Tibial nerve (tissue), 4 donors: ENCODE data around the gene MON1A. TPM values are rescaled to one million over a fixed set of nuclear protein-coding genes. Genes with fewer than 3 reads are reported as not detected.

ENCODE experiments used
- DNase-seq, 2 donors: peaks; one replicate each; pipeline ENCODE4 v3.0.0-alpha.2; 2019; ENCODE audit warnings: low spot score in 2 of 2
- H3K27ac ChIP-seq, 4 donors: fragments of 200-600 bp; sonication (generic) in 3 of 4; one replicate each; pipeline ENCODE4 v1.5.1; 2017 to 2019; ENCODE audit warnings: mild to moderate bottlenecking in 1 of 4
- H3K27me3 ChIP-seq, 2 donors: fragments of 200-600 bp; sonication (generic) in 1 of 2; one replicate each; pipeline versions ENCODE4 v1.5.1 to v1.6.0; 2017 to 2019
- H3K36me3 ChIP-seq, 3 donors: fragments of 200-600 bp; sonication (generic); one replicate each; pipeline ENCODE4 v1.5.1; 2018 to 2019
- H3K4me1 ChIP-seq, 4 donors: fragments of 200-600 bp; sonication (generic) in 3 of 4; one replicate each; pipeline ENCODE4 v1.5.1; 2017 to 2019
- H3K4me3 ChIP-seq, 4 donors: fragments of 200-600 bp; sonication (generic) in 3 of 4; one replicate each; pipeline ENCODE4 v1.5.1; 2017 to 2019; ENCODE audit warnings: mild to moderate bottlenecking in 1 of 4, moderate library complexity in 1 of 4
- H3K9me3 ChIP-seq, 4 donors: fragments of 200-600 bp; sonication (generic) in 3 of 4; one replicate each; pipeline ENCODE4 v1.5.1; 2017 to 2019
- EP300 ChIP-seq, 2 donors: sonication (generic); formaldehyde crosslinking; IDR thresholded peaks; one replicate each; pipeline ENCODE4 v1.6.1; 2017; ENCODE audit warnings: antibody characterized with exemption in 2 of 2, mild to moderate bottlenecking in 1 of 2
- POLR2A ChIP-seq, 2 donors: fragments of 450-650 bp; IDR thresholded peaks; one replicate each; pipeline ENCODE4 v1.6.1; 2017; ENCODE audit warnings: antibody characterized with exemption in 2 of 2, mild to moderate bottlenecking in 2 of 2, moderate library complexity in 2 of 2
- WGBS, 2 donors: methylation state at CpG; one replicate each; pipeline ENCODE4 v1.1.5; 2018; 5-methylcytosine and 5-hydroxymethylcytosine counted together
- total RNA-seq, 4 donors: library from RNA; depleted of rRNA; stranded (reverse); fragments of >200 nt; gene quantifications; one replicate each; pipeline ENCODE4 v1.1.0, GENCODE V29; 2016
- TF ChIP-seq, protein P1 (sequence below), 5 experiments: fragments of 200-600 bp in 3 of 5; fragments of 450-650 bp in 2 of 5; sonication (generic) in 3 of 5; IDR thresholded peaks; one replicate each; pipeline ENCODE4 v1.5.1; 2016 to 2019; ENCODE audit warnings: antibody characterized with exemption in 5 of 5, mild to moderate bottlenecking in 3 of 5, moderate library complexity in 2 of 5

Gene MON1A
- total RNA-seq, 4 donors from 2014 or later: 6.9 to 18.8 (median 15.8) TPM

DNA sequence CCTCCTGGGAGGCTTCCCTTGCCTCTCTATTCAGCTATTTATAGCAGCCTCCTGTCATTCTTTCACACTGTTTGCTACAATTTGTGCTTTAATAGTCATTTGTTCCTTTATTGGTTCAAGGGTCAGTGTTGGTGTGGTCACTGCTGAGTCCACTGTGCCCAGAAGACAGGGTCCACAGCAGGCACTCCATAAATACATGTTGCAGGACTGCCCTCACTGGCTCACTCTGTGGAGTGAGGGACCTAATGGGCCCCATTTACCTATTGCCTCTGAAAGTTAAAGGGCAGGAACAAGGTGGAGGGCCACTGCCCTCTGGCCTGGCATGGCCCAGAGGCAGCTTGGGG, 42.7 kb downstream of the MON1A start:
- TF ChIP-seq, protein P1, sequence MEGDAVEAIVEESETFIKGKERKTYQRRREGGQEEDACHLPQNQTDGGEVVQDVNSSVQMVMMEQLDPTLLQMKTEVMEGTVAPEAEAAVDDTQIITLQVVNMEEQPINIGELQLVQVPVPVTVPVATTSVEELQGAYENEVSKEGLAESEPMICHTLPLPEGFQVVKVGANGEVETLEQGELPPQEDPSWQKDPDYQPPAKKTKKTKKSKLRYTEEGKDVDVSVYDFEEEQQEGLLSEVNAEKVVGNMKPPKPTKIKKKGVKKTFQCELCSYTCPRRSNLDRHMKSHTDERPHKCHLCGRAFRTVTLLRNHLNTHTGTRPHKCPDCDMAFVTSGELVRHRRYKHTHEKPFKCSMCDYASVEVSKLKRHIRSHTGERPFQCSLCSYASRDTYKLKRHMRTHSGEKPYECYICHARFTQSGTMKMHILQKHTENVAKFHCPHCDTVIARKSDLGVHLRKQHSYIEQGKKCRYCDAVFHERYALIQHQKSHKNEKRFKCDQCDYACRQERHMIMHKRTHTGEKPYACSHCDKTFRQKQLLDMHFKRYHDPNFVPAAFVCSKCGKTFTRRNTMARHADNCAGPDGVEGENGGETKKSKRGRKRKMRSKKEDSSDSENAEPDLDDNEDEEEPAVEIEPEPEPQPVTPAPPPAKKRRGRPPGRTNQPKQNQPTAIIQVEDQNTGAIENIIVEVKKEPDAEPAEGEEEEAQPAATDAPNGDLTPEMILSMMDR (IDR thresholded peaks at IDR 0.05): no peak
- TF ChIP-seq POLR2A (IDR thresholded peaks at IDR 0.05) (no peak), EP300 (IDR thresholded peaks at IDR 0.05) (no peak)
- no peaks in the 10 kb centered on the region for H3K27me3 ChIP-seq

GRCh38 chr3:49883998-49884397, 45.6 kb downstream of the MON1A start:
- Histone ChIP-seq H3K36me3 (no peaks in the 10 kb centered on the region), H3K4me3 (no peak overlapping the region), H3K27ac (no peak overlapping the region), H3K27me3 (no peaks in the 10 kb centered on the region), H3K9me3 (no peaks in the 10 kb centered on the region), H3K4me1 (peaks cover 0 to 21% (median 0%) of the 10 kb centered on the region in 4 donors)
- TF ChIP-seq, protein P1 (IDR thresholded peaks at IDR 0.05): no peak
- TF ChIP-seq POLR2A (IDR thresholded peaks at IDR 0.05) (no peak), EP300 (IDR thresholded peaks at IDR 0.05) (no peak)
- DNase-seq: no peak
- 83 to 89% methylated on average over 4 of the region's 4 CpGs for WGBS, 2 donors

More for the DNA sequence above, 42.7 kb downstream of the MON1A start:
- Histone ChIP-seq H3K4me1 (peaks cover 0 to 8% (median 0%) of the 10 kb centered on the region in 4 donors), H3K4me3 (no peak overlapping the region), H3K27ac (no peak overlapping the region), H3K36me3 (no peaks in the 10 kb centered on the region), H3K9me3 (no peaks in the 10 kb centered on the region)
- DNase-seq: no peak

DNA sequence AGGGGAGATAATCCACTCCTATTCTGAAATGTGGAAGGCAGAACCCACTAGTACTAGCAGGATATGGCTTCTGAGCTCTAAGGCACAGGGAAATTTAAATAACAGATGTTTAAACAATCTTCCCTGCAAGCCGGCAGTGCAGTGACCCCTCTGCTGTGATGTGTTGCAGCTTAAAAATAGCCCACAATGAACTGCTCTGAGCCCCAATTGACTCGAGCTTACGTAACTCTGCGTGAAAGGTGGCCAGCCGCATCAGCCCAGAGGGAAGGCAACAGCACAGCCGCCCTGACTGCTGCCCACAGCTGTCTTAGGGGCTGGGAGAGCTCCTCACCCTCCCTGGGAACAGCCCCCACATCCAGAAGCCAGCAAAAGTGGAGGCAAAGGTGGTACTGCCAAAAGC, 47.4 kb downstream of the MON1A start:
- TF ChIP-seq POLR2A (IDR thresholded peaks at IDR 0.05) (no peak), EP300 (IDR thresholded peaks at IDR 0.05) (no peak)
- TF ChIP-seq, protein P1 (IDR thresholded peaks at IDR 0.05): no peak
- no peak overlapping the region for H3K4me3 ChIP-seq
- no peaks in the 10 kb centered on the region for H3K27me3 ChIP-seq
- H3K9me3 ChIP-seq: no peaks in the 10 kb centered on the region
- H3K36me3 ChIP-seq: no peaks in the 10 kb centered on the region
- no peak for DNase-seq
- 4 to 31% methylated on average over 6 of the region's 6 CpGs for WGBS, 2 donors
- H3K27ac ChIP-seq: no peak overlapping the region
- peaks cover 0 to 21% (median 0%) of the 10 kb centered on the region in 4 donors for H3K4me1 ChIP-seq

DNA sequence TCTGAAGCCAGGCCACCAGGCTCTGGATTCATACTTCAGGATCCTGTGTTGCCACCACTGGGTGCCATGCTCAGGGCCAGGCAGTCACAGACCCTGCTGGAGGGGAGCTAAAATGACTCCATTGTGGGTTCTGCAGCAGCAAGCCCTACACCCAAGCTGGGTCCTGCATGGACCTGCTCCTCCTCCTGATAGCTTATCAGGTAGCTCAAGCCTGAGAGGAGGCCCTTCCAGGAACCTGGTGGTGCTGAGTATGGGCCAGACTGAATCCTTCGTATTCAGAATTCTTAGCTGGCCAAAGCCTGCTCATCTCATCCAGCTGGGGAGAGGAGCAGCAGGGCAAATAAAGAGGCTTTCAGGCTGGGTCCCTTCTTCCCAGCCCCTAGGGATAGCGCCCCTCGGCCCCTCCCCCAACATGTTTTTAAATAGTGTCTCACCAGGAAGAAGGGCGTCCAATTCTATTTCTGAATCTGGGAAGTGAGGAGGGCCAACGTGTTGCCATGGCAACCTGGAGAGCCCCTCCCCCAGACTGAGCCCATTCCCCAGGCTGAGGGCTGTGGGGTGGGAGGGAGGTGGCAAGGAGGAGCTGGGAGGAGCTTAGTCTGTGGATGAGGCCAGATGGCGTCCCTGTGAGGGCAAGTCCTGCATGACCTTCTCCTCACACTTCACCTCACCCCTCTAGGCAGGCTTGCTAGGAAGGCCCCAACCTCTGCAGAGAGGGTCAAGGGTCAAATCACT, 48.9 kb downstream of the MON1A start:
- TF ChIP-seq, protein P1 (IDR thresholded peaks at IDR 0.05): no peak
- no peak for TF ChIP-seq POLR2A (IDR thresholded peaks at IDR 0.05)
- H3K4me3 ChIP-seq: no peak overlapping the region
- H3K27ac ChIP-seq: no peak overlapping the region
- no peaks in the 10 kb centered on the region for H3K27me3 ChIP-seq
- H3K36me3 ChIP-seq: no peaks in the 10 kb centered on the region
- no peak for DNase-seq
- no peaks in the 10 kb centered on the region for H3K9me3 ChIP-seq
- peaks cover 0 to 21% (median 0%) of the 10 kb centered on the region in 4 donors for H3K4me1 ChIP-seq
- 19 to 26% methylated on average over 6 of the region's 6 CpGs for WGBS, 2 donors

DNA sequence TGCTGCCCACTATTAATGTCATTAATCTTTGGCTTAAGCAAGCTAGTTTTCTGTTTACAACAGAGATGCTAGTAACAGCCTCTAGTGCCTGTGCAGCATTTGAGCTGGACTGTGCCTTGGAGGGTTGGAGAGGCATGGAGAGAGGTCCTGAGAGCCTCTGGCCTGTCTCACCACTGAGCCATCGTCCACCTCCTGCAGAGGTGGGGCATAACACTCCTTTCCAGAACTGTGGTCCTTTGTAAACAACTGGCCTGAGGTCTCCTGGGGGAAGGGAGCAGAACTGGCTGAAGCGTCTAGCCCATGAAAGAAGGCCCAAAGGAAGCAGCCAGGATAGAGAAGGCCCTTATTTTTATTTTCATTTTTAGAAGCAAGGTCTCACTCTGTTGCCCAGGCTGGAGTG, 49.9 kb downstream of the MON1A start:
- TF ChIP-seq, protein P1 (IDR thresholded peaks at IDR 0.05): no peak
- TF ChIP-seq EP300 (IDR thresholded peaks at IDR 0.05) (no peak), POLR2A (IDR thresholded peaks at IDR 0.05) (no peak)

More for the DNA sequence above, 49.9 kb downstream of the MON1A start:
- H3K36me3 ChIP-seq: no peaks in the 10 kb centered on the region
- H3K9me3 ChIP-seq: no peaks in the 10 kb centered on the region
- H3K4me1 ChIP-seq: peaks cover 0 to 21% (median 0%) of the 10 kb centered on the region in 4 donors
- H3K27me3 ChIP-seq: no peaks in the 10 kb centered on the region
- no peak overlapping the region for H3K27ac ChIP-seq
- H3K4me3 ChIP-seq: no peak overlapping the region
- DNase-seq: no peak
- WGBS, 2 donors: 35 to 43% methylated on average over 2 of the region's 2 CpGs
